Measurements from ENCODE around the gene ARL8B.

ARL8B gene

DNA sequence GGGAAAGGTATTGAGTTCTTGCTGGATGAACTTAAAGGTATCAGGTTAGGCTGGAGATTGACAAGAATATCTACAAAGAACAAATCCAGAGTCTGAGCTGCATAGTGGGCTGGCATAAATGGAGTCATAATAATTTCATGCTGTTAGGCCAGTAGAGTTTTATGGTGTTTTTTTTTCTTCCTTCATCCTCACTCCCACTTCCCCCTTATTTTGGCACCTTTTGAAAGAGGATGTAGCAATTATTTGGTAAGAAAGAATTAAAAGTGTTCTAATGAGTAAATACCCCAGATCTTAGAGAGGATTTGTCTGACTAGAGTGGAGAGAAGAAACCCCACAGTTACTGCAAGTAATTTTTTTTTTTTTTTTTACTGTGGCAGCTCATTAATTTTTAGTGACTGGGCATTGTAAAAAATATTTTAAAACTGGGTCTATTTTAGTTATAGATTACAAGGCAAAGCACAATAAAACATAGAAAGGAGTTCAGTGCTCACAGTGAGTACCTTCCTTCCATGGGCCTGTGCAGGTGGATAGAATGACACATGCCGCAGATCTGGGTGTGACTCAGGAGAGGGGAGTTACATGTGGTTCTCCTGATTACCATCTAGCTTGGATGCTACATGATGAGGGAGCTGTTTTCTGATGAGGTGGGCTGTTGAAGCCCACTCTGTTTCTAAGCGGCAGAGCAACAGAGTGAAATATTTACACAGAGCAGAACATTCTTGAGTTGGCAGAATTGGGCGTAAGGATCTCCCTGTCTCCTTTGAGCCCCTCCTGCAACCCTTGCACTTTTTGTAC is 70.7 kb downstream of the ARL8B start:
- H3K4me3 ChIP-seq, result no peak overlapping the region
- no peak overlapping the region for H3K27ac ChIP-seq
- no peak for DNase-seq (ENCODE audit: low spot score)
- TF ChIP-seq, protein P1, sequence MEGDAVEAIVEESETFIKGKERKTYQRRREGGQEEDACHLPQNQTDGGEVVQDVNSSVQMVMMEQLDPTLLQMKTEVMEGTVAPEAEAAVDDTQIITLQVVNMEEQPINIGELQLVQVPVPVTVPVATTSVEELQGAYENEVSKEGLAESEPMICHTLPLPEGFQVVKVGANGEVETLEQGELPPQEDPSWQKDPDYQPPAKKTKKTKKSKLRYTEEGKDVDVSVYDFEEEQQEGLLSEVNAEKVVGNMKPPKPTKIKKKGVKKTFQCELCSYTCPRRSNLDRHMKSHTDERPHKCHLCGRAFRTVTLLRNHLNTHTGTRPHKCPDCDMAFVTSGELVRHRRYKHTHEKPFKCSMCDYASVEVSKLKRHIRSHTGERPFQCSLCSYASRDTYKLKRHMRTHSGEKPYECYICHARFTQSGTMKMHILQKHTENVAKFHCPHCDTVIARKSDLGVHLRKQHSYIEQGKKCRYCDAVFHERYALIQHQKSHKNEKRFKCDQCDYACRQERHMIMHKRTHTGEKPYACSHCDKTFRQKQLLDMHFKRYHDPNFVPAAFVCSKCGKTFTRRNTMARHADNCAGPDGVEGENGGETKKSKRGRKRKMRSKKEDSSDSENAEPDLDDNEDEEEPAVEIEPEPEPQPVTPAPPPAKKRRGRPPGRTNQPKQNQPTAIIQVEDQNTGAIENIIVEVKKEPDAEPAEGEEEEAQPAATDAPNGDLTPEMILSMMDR (IDR thresholded peaks at IDR 0.05), result no peak

DNA sequence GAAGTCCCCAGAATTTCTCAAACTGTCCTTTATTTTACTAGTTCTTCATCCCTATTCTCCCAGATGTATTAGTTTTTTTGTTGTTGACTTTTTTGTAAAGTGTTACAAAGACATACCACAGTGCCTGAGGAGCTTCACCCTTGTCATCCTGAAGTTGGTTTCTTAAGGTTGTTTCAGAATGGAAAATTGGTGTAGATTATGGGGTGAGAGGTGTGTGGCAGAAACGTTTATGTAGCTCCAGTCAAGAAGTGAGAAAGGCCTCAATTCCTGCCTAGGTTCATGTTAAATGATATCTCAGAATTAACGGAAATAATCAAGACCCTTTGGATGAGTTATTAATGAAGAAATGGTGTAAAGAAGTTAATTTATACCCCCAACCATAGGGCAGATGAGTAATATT is 72.2 kb downstream of the ARL8B start:
- Histone ChIP-seq H3K27ac (peak overlapping the region in 1 of 2 donors; percentile 6), H3K4me3 (no peak overlapping the region)
- TF ChIP-seq, protein P1 (IDR thresholded peaks at IDR 0.05), result no peak
- no peak for DNase-seq (ENCODE audit: low spot score)

DNA sequence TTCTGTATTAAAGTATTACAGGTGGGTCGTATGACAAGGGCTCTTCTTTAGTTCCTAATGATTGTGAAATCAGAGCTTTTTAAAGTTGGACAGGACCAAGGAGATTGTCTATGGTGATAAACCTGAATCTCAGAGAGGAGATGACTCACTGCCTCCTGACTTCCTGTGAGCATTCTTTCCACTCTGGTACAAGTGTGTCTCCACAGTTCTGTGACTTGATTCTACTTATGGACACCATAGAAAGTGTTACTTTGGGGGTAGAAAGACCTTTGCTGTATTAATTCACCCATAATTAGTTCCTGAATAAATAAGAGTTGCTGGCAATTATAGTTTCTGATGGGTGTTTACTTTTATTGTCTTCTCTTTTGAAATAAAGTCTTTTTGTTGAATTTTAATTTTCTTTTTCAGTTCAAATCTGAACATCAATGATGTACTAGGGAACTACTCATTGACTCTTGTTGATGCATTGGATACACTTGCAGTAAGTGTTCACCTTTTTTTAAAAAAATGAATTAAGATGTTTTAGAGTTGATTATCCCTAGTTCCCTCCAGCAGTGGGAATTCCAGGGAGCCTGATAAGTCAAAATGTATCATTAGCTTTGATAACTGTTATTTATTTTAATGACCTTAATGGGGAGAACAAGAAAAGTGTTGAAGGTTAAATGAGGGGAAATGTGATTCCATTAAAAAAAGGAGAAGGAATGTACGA is 72.9 kb downstream of the ARL8B start:
- peak overlapping the region in 1 of 2 donors; percentile 6 for H3K27ac ChIP-seq
- TF ChIP-seq, protein P1 (IDR thresholded peaks at IDR 0.05), result no peak
- DNase-seq (ENCODE audit: low spot score), result no peak
- no peak overlapping the region for H3K4me3 ChIP-seq

DNA sequence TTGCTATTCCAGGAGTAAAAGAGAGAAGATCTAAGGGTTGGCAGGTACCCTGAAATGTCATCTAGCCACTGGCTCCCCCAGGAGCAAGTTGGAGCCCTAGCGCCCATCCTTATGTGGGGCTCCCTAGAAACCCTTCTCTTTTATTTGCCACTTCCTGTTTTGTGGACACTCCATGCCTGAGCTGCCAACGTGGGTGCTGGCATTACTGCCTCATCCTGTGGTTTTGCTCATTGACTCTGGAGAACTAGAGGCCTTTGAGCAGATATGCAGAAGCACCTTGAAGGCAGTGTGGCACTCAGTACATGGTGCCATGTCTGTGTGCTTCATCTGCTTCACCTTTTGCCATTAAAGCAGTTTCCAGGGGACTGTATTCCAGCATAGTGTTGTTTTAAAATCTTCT is 73.5 kb downstream of the ARL8B start:
- H3K27ac ChIP-seq, result no peak overlapping the region
- no peak overlapping the region for H3K4me3 ChIP-seq
- TF ChIP-seq, protein P1 (IDR thresholded peaks at IDR 0.05), result no peak
- DNase-seq (ENCODE audit: low spot score), result no peak

DNA sequence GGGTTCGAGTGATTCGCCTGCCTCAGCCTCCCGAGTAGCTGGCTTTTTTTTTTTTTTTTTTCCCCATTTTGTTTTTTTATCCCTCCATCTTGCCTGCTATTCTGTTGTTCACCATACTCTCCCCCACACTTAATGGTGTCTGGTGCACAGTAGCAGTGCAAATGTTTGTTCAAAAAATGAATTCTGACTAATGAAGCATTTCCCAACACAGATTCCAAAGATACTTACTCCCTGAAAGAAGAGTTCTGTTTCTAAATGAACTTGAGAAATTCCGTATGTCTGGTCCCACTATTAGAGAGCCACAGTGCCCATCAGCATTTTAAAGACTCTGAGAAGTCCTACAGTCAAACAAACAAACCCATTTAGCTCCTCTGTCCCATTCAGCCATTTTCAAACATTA is 74.9 kb downstream of the ARL8B start:
- no peak overlapping the region for H3K27ac ChIP-seq
- TF ChIP-seq, protein P1 (IDR thresholded peaks at IDR 0.05), result no peak

DNA sequence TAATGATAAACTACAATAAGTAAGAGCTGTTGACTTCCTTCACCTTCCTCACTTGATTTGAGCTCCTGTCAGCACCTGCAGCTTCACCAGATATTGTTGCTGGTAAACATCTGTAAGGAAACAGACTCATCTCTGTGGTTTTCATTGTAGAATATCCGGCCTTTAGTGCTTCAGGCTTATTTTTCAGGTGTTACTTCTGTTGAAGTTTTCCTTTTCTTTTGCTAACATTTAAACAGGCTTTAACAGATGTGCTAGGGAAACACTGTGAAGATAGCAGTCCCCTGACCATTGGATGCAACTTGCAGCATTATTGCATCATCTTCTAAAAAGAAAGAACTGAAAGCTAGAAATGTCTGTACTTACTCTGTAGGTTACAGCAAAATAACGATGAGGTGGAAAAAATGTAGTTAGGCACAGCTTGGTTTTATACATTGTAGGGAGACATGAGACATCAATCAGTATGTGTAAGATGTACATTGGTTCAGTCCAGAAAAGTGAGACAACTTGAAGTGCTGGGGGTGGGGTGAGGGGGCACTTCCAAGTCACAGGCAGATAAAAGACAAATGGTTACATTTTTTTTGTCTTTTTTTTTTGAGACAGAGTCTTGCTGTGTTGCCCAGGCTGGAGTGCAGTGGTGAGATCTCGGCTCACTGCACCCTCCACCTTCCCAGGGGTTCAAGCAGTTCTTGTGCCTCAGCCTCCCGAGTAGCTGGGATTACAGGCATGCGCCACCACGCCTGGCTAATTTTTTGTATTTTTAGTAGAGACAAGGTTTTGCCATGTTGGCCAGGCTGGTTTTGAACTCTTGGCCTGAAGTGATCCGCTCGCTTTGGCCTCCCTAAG is 75.6 kb downstream of the ARL8B start:
- peak overlapping the region in 1 of 2 donors; percentile 35 for H3K27ac ChIP-seq
- TF ChIP-seq, protein P1 (IDR thresholded peaks at IDR 0.05), result no peak

More for the DNA sequence above, 74.9 kb downstream of the ARL8B start:
- H3K4me3 ChIP-seq, result no peak overlapping the region
- no peak for DNase-seq (ENCODE audit: low spot score)

More for the DNA sequence above, 75.6 kb downstream of the ARL8B start:
- no peak overlapping the region for H3K4me3 ChIP-seq
- no peak for DNase-seq (ENCODE audit: low spot score)
